Measurements from ENCODE around the gene NFATC1.

DNA sequence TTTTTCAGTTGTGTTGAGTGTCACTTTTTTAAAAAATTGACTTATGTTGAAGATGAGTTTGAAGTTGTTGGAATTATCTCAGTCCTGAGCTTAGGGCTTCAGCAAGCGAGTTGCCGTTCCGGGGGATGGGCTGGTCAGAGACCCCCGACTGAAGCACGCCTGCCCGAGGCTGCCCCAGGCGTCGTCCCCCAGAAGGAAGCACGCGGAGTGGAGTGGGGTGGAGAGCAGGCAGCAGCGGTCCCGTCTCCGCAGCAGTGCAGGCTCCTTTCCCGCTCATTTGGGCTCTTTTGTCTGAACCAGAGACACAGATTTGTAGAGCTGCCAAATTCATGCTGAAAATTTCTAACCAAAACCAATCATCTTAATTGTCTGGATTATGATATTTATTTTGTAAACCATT lies 33.7 kb downstream of the NFATC1 start:
- TF ChIP-seq, protein P1, sequence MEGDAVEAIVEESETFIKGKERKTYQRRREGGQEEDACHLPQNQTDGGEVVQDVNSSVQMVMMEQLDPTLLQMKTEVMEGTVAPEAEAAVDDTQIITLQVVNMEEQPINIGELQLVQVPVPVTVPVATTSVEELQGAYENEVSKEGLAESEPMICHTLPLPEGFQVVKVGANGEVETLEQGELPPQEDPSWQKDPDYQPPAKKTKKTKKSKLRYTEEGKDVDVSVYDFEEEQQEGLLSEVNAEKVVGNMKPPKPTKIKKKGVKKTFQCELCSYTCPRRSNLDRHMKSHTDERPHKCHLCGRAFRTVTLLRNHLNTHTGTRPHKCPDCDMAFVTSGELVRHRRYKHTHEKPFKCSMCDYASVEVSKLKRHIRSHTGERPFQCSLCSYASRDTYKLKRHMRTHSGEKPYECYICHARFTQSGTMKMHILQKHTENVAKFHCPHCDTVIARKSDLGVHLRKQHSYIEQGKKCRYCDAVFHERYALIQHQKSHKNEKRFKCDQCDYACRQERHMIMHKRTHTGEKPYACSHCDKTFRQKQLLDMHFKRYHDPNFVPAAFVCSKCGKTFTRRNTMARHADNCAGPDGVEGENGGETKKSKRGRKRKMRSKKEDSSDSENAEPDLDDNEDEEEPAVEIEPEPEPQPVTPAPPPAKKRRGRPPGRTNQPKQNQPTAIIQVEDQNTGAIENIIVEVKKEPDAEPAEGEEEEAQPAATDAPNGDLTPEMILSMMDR (conservative IDR thresholded peaks at IDR 0.05 in 1 of 2, IDR thresholded peaks at IDR 0.05 in 1 of 2; ENCODE audit: low read depth in 1 of 2, low read length in 2 of 2) = no peak
- TF ChIP-seq EZH2 (IDR thresholded peaks at IDR 0.05; ENCODE audit: low read length, missing control alignments) = no peak
